Activated naive CD4-positive, alpha-beta T cell treated with anti-CD3 and anti-CD28 coated beads, Interleukin-2, amount 10 ng/mL, durations not matched to agents 7 days and 5 days (primary cell): ENCODE results near the gene SIK3.
A peak's percentile ranks its signal among the peaks of the same experiment; 100 is the strongest.

Experiments used
- CTCF ChIA-PET: fragments of 350-600 bp; sonication (Branson Sonifier 250); formaldehyde crosslinking; loops from one replicate; lab custom pipeline; 2021; ENCODE audit warnings: antibody characterized with exemption; lab: Charles Lee
- DNase-seq: peaks from one replicate; pipeline ENCODE4 v3.0.0-alpha.2; 2020
- H3K27ac Mint-ChIP-seq: one replicate; pipeline ENCODE4 v1.8.0; 2021; ENCODE audit warnings: mild to moderate bottlenecking, moderate library complexity, mixed read lengths
- H3K27me3 Mint-ChIP-seq: one replicate; pipeline ENCODE4 v1.8.0; 2021; ENCODE audit warnings: mild to moderate bottlenecking, mixed read lengths
- H3K36me3 Mint-ChIP-seq: one replicate; pipeline ENCODE4 v1.8.0; 2021; ENCODE audit warnings: mixed read lengths
- H3K4me1 Mint-ChIP-seq: one replicate; pipeline ENCODE4 v1.8.0; 2021; ENCODE audit warnings: mixed read lengths
- H3K4me3 Mint-ChIP-seq: one replicate; pipeline ENCODE4 v1.8.0; 2021; ENCODE audit warnings: mild to moderate bottlenecking, moderate library complexity, mixed read lengths
- H3K9me3 Mint-ChIP-seq: one replicate; pipeline ENCODE4 v1.8.0; 2021; ENCODE audit warnings: mixed read lengths

SIK3 gene

GRCh38 chr11:116874251-116874650 is 224.0 kb downstream of the SIK3 start:
- Mint-ChIP-seq H3K27me3 (no peaks in the 10 kb centered on the region), H3K27ac (peak overlapping the region; percentile 46), H3K9me3 (no peaks in the 10 kb centered on the region), H3K4me1 (peaks cover 2% of the 10 kb centered on the region), H3K4me3 (no peak overlapping the region), H3K36me3 (peaks cover 49% of the 10 kb centered on the region)
- CTCF ChIA-PET, result interaction anchor here (0.9 to 2.1 kb wide), 3 partner anchors 16 to 231 kb away, joined by 3 to 8 read pairs (median 5); no protein-coding TSS in a partner anchor
- no peak for DNase-seq

- Mint-ChIP-seq H3K9me3 (no peaks in the 10 kb centered on the region), H3K36me3 (peaks cover 52% of the 10 kb centered on the region), H3K27me3 (no peaks in the 10 kb centered on the region), H3K4me3 (no peak overlapping the region), H3K27ac (no peak overlapping the region), H3K4me1 (peaks cover 2% of the 10 kb centered on the region)
- CTCF ChIA-PET, result interaction anchor here (0.9 to 2.1 kb wide), 4 partner anchors 17 to 232 kb away, joined by 3 to 8 read pairs (median 4); partner anchors contain the start of gene APOA5
- no peak for DNase-seq
Measured at GRCh38 chr11:116873381-116873780, 224.8 kb downstream of the SIK3 start.

- CTCF ChIA-PET, result interaction anchor here (0.6 kb wide), 1 partner anchor 262 kb away, joined by 3 read pairs; no protein-coding TSS in a partner anchor
- H3K36me3 Mint-ChIP-seq, result peaks cover 67% of the 10 kb centered on the region
Measured at GRCh38 chr11:116871248-116871647, 227.0 kb downstream of the SIK3 start.

GRCh38 chr11:116870054-116870453 is 228.2 kb downstream of the SIK3 start:
- Mint-ChIP-seq H3K4me3 (no peak overlapping the region), H3K4me1 (peaks cover 2% of the 10 kb centered on the region), H3K9me3 (no peaks in the 10 kb centered on the region), H3K27ac (no peak overlapping the region), H3K36me3 (peaks cover 68% of the 10 kb centered on the region), H3K27me3 (no peaks in the 10 kb centered on the region)
- CTCF ChIA-PET, result interaction anchor here (1.9 kb wide), 1 partner anchor 10 kb away, joined by 8 read pairs; no protein-coding TSS in a partner anchor
- no peak for DNase-seq

More at GRCh38 chr11:116871248-116871647, 227.0 kb downstream of the SIK3 start:
- no peak for DNase-seq
- Mint-ChIP-seq H3K4me1 (peaks cover 2% of the 10 kb centered on the region), H3K27ac (peak overlapping the region; percentile 3), H3K27me3 (no peaks in the 10 kb centered on the region), H3K4me3 (no peak overlapping the region), H3K9me3 (no peaks in the 10 kb centered on the region)

- CTCF ChIA-PET, result interaction anchor here (1.9 kb wide), 1 partner anchor 10 kb away, joined by 8 read pairs; no protein-coding TSS in a partner anchor
- peaks cover 67% of the 10 kb centered on the region for H3K36me3 Mint-ChIP-seq
- no peak overlapping the region for H3K27ac Mint-ChIP-seq
- no peak for DNase-seq
- H3K9me3 Mint-ChIP-seq, result no peaks in the 10 kb centered on the region
- no peak overlapping the region for H3K4me3 Mint-ChIP-seq
- H3K4me1 Mint-ChIP-seq, result peaks cover 2% of the 10 kb centered on the region
- no peaks in the 10 kb centered on the region for H3K27me3 Mint-ChIP-seq
Measured at GRCh38 chr11:116869610-116870009, 228.6 kb downstream of the SIK3 start.

- peaks cover 64% of the 10 kb centered on the region for H3K36me3 Mint-ChIP-seq
- DNase-seq, result no peak
- CTCF ChIA-PET, result interaction anchor here (1.1 to 1.8 kb wide), 2 partner anchors 32 to 77 kb away, joined by 4 to 5 read pairs; partner anchors contain the start of gene APOA5
- no peaks in the 10 kb centered on the region for H3K27me3 Mint-ChIP-seq
- no peak overlapping the region for H3K27ac Mint-ChIP-seq
- no peaks in the 10 kb centered on the region for H3K9me3 Mint-ChIP-seq
- no peak overlapping the region for H3K4me3 Mint-ChIP-seq
- peaks cover 2% of the 10 kb centered on the region for H3K4me1 Mint-ChIP-seq
Measured at GRCh38 chr11:116868066-116868465, 230.2 kb downstream of the SIK3 start.

- Mint-ChIP-seq H3K4me1 (peaks cover 2% of the 10 kb centered on the region), H3K9me3 (no peaks in the 10 kb centered on the region), H3K4me3 (no peak overlapping the region), H3K27me3 (no peaks in the 10 kb centered on the region), H3K36me3 (peaks cover 59% of the 10 kb centered on the region), H3K27ac (no peak overlapping the region)
- no peak for DNase-seq
- CTCF ChIA-PET, result interaction anchor here (1.1 to 1.8 kb wide), 2 partner anchors 32 to 77 kb away, joined by 4 to 5 read pairs; partner anchors contain the start of gene APOA5
Measured at GRCh38 chr11:116867619-116868018, 230.6 kb downstream of the SIK3 start.

GRCh38 chr11:116866804-116867455 is 231.3 kb downstream of the SIK3 start:
- CTCF ChIA-PET, result interaction anchor here (1.1 to 1.8 kb wide), 2 partner anchors 31 to 76 kb away, joined by 4 to 5 read pairs; partner anchors contain the start of gene APOA5
- peaks cover 60% of the 10 kb centered on the region for H3K36me3 Mint-ChIP-seq
- DNase-seq, result no peak
- peaks cover 2% of the 10 kb centered on the region for H3K4me1 Mint-ChIP-seq
- no peaks in the 10 kb centered on the region for H3K9me3 Mint-ChIP-seq
- H3K4me3 Mint-ChIP-seq, result no peak overlapping the region
- no peak overlapping the region for H3K27ac Mint-ChIP-seq
- no peaks in the 10 kb centered on the region for H3K27me3 Mint-ChIP-seq

- no peaks in the 10 kb centered on the region for H3K9me3 Mint-ChIP-seq
- no peak overlapping the region for H3K4me3 Mint-ChIP-seq
- no peak for DNase-seq
- H3K27me3 Mint-ChIP-seq, result no peaks in the 10 kb centered on the region
- H3K27ac Mint-ChIP-seq, result peak overlapping the region; percentile 25
- peaks cover 63% of the 10 kb centered on the region for H3K36me3 Mint-ChIP-seq
- CTCF ChIA-PET, result no interaction called here
- H3K4me1 Mint-ChIP-seq, result peaks cover 4% of the 10 kb centered on the region
Measured at GRCh38 chr11:116865696-116866095, 232.5 kb downstream of the SIK3 start.

- CTCF ChIA-PET, result interaction anchor here (0.7 kb wide), 1 partner anchor 10 kb away, joined by 3 read pairs; no protein-coding TSS in a partner anchor
- H3K9me3 Mint-ChIP-seq, result no peaks in the 10 kb centered on the region
- H3K27me3 Mint-ChIP-seq, result no peaks in the 10 kb centered on the region
- H3K4me3 Mint-ChIP-seq, result no peak overlapping the region
- DNase-seq, result no peak
- peaks cover 4% of the 10 kb centered on the region for H3K4me1 Mint-ChIP-seq
- peaks cover 57% of the 10 kb centered on the region for H3K36me3 Mint-ChIP-seq
- H3K27ac Mint-ChIP-seq, result no peak overlapping the region
Measured at GRCh38 chr11:116864531-116864930, 233.7 kb downstream of the SIK3 start.

GRCh38 chr11:116862951-116863350 is 235.3 kb downstream of the SIK3 start:
- peaks cover 4% of the 10 kb centered on the region for H3K4me1 Mint-ChIP-seq
- DNase-seq, result no peak
- no peak overlapping the region for H3K27ac Mint-ChIP-seq
- H3K4me3 Mint-ChIP-seq, result no peak overlapping the region
- no peaks in the 10 kb centered on the region for H3K27me3 Mint-ChIP-seq
- no peaks in the 10 kb centered on the region for H3K9me3 Mint-ChIP-seq
- peaks cover 66% of the 10 kb centered on the region for H3K36me3 Mint-ChIP-seq
- CTCF ChIA-PET, result no interaction called here

GRCh38 chr11:116862185-116862584 is 236.0 kb downstream of the SIK3 start:
- DNase-seq, result no peak
- Mint-ChIP-seq H3K27ac (no peak overlapping the region), H3K27me3 (no peaks in the 10 kb centered on the region), H3K4me3 (no peak overlapping the region), H3K36me3 (peaks cover 68% of the 10 kb centered on the region), H3K4me1 (peaks cover 4% of the 10 kb centered on the region), H3K9me3 (no peaks in the 10 kb centered on the region)
- CTCF ChIA-PET, result interaction anchor here (1.0 kb wide), 1 partner anchor 26 kb away, joined by 3 read pairs; no protein-coding TSS in a partner anchor

- Mint-ChIP-seq H3K27me3 (no peaks in the 10 kb centered on the region), H3K4me1 (peaks cover 9% of the 10 kb centered on the region), H3K36me3 (peaks cover 69% of the 10 kb centered on the region), H3K4me3 (no peak overlapping the region), H3K27ac (peak overlapping the region; percentile 22), H3K9me3 (no peaks in the 10 kb centered on the region)
- DNase-seq, result no peak
- CTCF ChIA-PET, result interaction anchor here (0.8 to 1.0 kb wide), 2 partner anchors 22 to 25 kb away, joined by 3 to 6 read pairs; no protein-coding TSS in a partner anchor
Measured at GRCh38 chr11:116861539-116861938, 236.7 kb downstream of the SIK3 start.

GRCh38 chr11:116860303-116860702 is 237.9 kb downstream of the SIK3 start:
- H3K36me3 Mint-ChIP-seq, result peaks cover 72% of the 10 kb centered on the region

More at GRCh38 chr11:116860303-116860702, 237.9 kb downstream of the SIK3 start:
- H3K9me3 Mint-ChIP-seq, result no peaks in the 10 kb centered on the region
- CTCF ChIA-PET, result no interaction called here
- no peak overlapping the region for H3K27ac Mint-ChIP-seq
- no peak overlapping the region for H3K4me3 Mint-ChIP-seq
- H3K27me3 Mint-ChIP-seq, result no peaks in the 10 kb centered on the region
- H3K4me1 Mint-ChIP-seq, result peaks cover 22% of the 10 kb centered on the region
- no peak for DNase-seq
